ENCODE data around the gene IL16.

IL16 gene

GRCh38 chr15:81189583-81190283, 6.9 kb upstream of the IL16 start:
- Histone ChIP-seq H3K9ac (no peak overlapping the region), H3K4me1 (no peaks in the 10 kb centered on the region)

GRCh38 chr15:81190922-81191507, 5.7 kb upstream of the IL16 start:
- Histone ChIP-seq H2AFZ (no peak overlapping the region), H3K27me3 (ENCODE audit: control insufficient read depth, insufficient read depth, low read length) (no peaks in the 10 kb centered on the region), H3K4me2 (ENCODE audit: low read length) (no peak overlapping the region), H3K79me2 (no peaks in the 10 kb centered on the region), H3K36me3 (ENCODE audit: control insufficient read depth, insufficient read depth, low read length) (no peaks in the 10 kb centered on the region), H3K4me3 (ENCODE audit: low read depth, low read length) (no peak overlapping the region), H3K9me3 (ENCODE audit: control insufficient read depth, low read length) (no peaks in the 10 kb centered on the region), H3K9ac (no peak overlapping the region), H3K4me1 (no peaks in the 10 kb centered on the region), H3K27ac (no peak overlapping the region)
- TF ChIP-seq CTCF (IDR thresholded peaks at IDR 0.05), result no peak

More at GRCh38 chr15:81189583-81190283, 6.9 kb upstream of the IL16 start:
- H3K4me3 ChIP-seq (ENCODE audit: low read depth, low read length), result no peak overlapping the region
- H3K79me2 ChIP-seq, result no peaks in the 10 kb centered on the region
- H3K4me2 ChIP-seq (ENCODE audit: low read length), result no peak overlapping the region
- no peaks in the 10 kb centered on the region for H3K9me3 ChIP-seq (ENCODE audit: control insufficient read depth, low read length)
- H2AFZ ChIP-seq, result no peak overlapping the region
- no peaks in the 10 kb centered on the region for H3K27me3 ChIP-seq (ENCODE audit: control insufficient read depth, insufficient read depth, low read length)
- H3K27ac ChIP-seq, result no peak overlapping the region
- no peak for TF ChIP-seq CTCF (IDR thresholded peaks at IDR 0.05)
- no peaks in the 10 kb centered on the region for H3K36me3 ChIP-seq (ENCODE audit: control insufficient read depth, insufficient read depth, low read length)

GRCh38 chr15:81191701-81192100, 5.0 kb upstream of the IL16 start:
- no peak overlapping the region for H3K4me3 ChIP-seq (ENCODE audit: low read depth, low read length)
- H3K27me3 ChIP-seq (ENCODE audit: control insufficient read depth, insufficient read depth, low read length), result no peaks in the 10 kb centered on the region
- H3K4me1 ChIP-seq, result no peaks in the 10 kb centered on the region
- TF ChIP-seq CTCF (IDR thresholded peaks at IDR 0.05), result no peak
- H3K27ac ChIP-seq, result no peak overlapping the region
- H3K79me2 ChIP-seq, result no peaks in the 10 kb centered on the region
- no peaks in the 10 kb centered on the region for H3K9me3 ChIP-seq (ENCODE audit: control insufficient read depth, low read length)
- H2AFZ ChIP-seq, result no peak overlapping the region
- no peak overlapping the region for H3K9ac ChIP-seq
- no peaks in the 10 kb centered on the region for H3K36me3 ChIP-seq (ENCODE audit: control insufficient read depth, insufficient read depth, low read length)
- H3K4me2 ChIP-seq (ENCODE audit: low read length), result no peak overlapping the region

- TF ChIP-seq CTCF (IDR thresholded peaks at IDR 0.05), result no peak
- Histone ChIP-seq H3K36me3 (ENCODE audit: control insufficient read depth, insufficient read depth, low read length) (no peaks in the 10 kb centered on the region), H3K4me2 (ENCODE audit: low read length) (no peak overlapping the region), H3K4me1 (no peaks in the 10 kb centered on the region), H3K27me3 (ENCODE audit: control insufficient read depth, insufficient read depth, low read length) (no peaks in the 10 kb centered on the region), H2AFZ (no peak overlapping the region), H3K79me2 (no peaks in the 10 kb centered on the region), H3K9me3 (ENCODE audit: control insufficient read depth, low read length) (no peaks in the 10 kb centered on the region), H3K4me3 (ENCODE audit: low read depth, low read length) (no peak overlapping the region), H3K9ac (no peak overlapping the region), H3K27ac (no peak overlapping the region)
These were observed 2.0 kb upstream of the IL16 start for GRCh38 chr15:81194723-81195122.
